H9 (cell line): ENCODE results near the gene ADGRD1. TPM values are rescaled to one million over a fixed set of nuclear protein-coding genes. Genes with fewer than 3 reads are reported as not detected.

ENCODE experiments used
- DNase-seq: peaks from one replicate; pipeline ENCODE4 v3.0.0-alpha.2; 2017
- H2AFZ ChIP-seq: one replicate; pipeline ENCODE4 v1.6.1; 2013; ENCODE audit warnings: mild to moderate bottlenecking, low read length, control low read depth, moderate library complexity
- H2AK5ac ChIP-seq: 2 replicates; pipeline ENCODE4 v1.6.1; 2013; ENCODE audit warnings: low read length, control low read depth, mixed read lengths; ENCODE audit not compliant: insufficient read length
- H2BK120ac ChIP-seq: one replicate; pipeline ENCODE4 v1.6.1; 2013; ENCODE audit warnings: low read depth, mild to moderate bottlenecking, low read length, control low read depth, inconsistent platforms; ENCODE audit not compliant: poor library complexity, severe bottlenecking
- H2BK12ac ChIP-seq: 2 replicates; pipeline ENCODE4 v1.6.1; 2013; ENCODE audit warnings: low read length, control low read depth, mixed read lengths, low read depth; ENCODE audit not compliant: insufficient read length
- H2BK15ac ChIP-seq: 2 replicates; pipeline ENCODE4 v1.6.1; 2013; ENCODE audit warnings: low read depth, low read length, control low read depth
- H2BK20ac ChIP-seq: one replicate; pipeline ENCODE4 v1.6.1; 2013; ENCODE audit warnings: low read depth, mild to moderate bottlenecking, low read length, control low read depth, inconsistent platforms; ENCODE audit not compliant: poor library complexity, severe bottlenecking
- H2BK5ac ChIP-seq: 2 replicates; pipeline ENCODE4 v1.6.1; 2013; ENCODE audit warnings: low read length, control low read depth, mixed read lengths; ENCODE audit not compliant: insufficient read length
- H3K14ac ChIP-seq: 2 replicates; pipeline ENCODE4 v1.6.1; 2013; ENCODE audit warnings: low read length, control low read depth; ENCODE audit not compliant: insufficient read depth
- H3K18ac ChIP-seq: 2 replicates; pipeline ENCODE4 v1.6.1; 2013; ENCODE audit warnings: low read depth, mild to moderate bottlenecking, mixed read lengths, low read length, control low read depth; ENCODE audit not compliant: insufficient read length
- H3K23ac ChIP-seq: 2 replicates; pipeline ENCODE4 v1.6.1; 2013; ENCODE audit warnings: low read length, control low read depth, mixed read lengths, low read depth; ENCODE audit not compliant: insufficient read length
- H3K23me2 ChIP-seq: 2 replicates; pipeline ENCODE4 v1.6.1; 2013; ENCODE audit warnings: low read depth, mild to moderate bottlenecking, mixed read lengths, low read length, control low read depth; ENCODE audit not compliant: insufficient read length, poor library complexity, severe bottlenecking
- H3K27ac ChIP-seq: 2 replicates; pipeline ENCODE4 v1.5.1; 2013; ENCODE audit warnings: low read length, control low read depth, mixed read lengths, low read depth; ENCODE audit not compliant: insufficient read length
- H3K27me3 ChIP-seq: 2 replicates; pipeline ENCODE4 v1.6.1; 2013; ENCODE audit warnings: low read length, control low read depth, inconsistent platforms; ENCODE audit not compliant: insufficient read depth
- H3K4ac ChIP-seq: 2 replicates; pipeline ENCODE4 v1.6.1; 2013; ENCODE audit warnings: low read depth, mild to moderate bottlenecking, control low read depth, inconsistent platforms, low read length, moderate library complexity
- H3K4me1 ChIP-seq: 2 replicates; pipeline ENCODE4 v1.6.1; 2013; ENCODE audit warnings: low read length, control low read depth, inconsistent platforms; ENCODE audit not compliant: insufficient read depth
- H3K4me2 ChIP-seq: 2 replicates; pipeline ENCODE4 v1.6.1; 2013; ENCODE audit warnings: low read length, control low read depth, mixed read lengths; ENCODE audit not compliant: insufficient read length, insufficient read depth
- H3K56ac ChIP-seq: 2 replicates; pipeline ENCODE4 v1.6.1; 2013; ENCODE audit warnings: low read depth, mild to moderate bottlenecking, mixed read lengths, low read length, control low read depth; ENCODE audit not compliant: insufficient read length
- H3K79me1 ChIP-seq: 2 replicates; pipeline ENCODE4 v1.6.1; 2013; ENCODE audit warnings: low read depth, mild to moderate bottlenecking, moderate library complexity, low read length, control low read depth, inconsistent platforms; ENCODE audit not compliant: insufficient read depth, poor library complexity, severe bottlenecking
- H3K79me2 ChIP-seq: 2 replicates; pipeline ENCODE4 v1.6.1; 2013; ENCODE audit warnings: low read length, control low read depth, inconsistent platforms; ENCODE audit not compliant: insufficient read depth
- H3K9ac ChIP-seq: 2 replicates; pipeline ENCODE4 v1.6.1; 2013; ENCODE audit warnings: low read length, control low read depth, mixed read lengths; ENCODE audit not compliant: insufficient read length; ENCODE audit errors: extremely low read depth
- H3K9me3 ChIP-seq: one replicate; pipeline ENCODE4 v1.6.1; 2013; ENCODE audit warnings: low read depth, low read length, inconsistent platforms; ENCODE audit not compliant: control insufficient read depth
- H3T11ph ChIP-seq: one replicate; pipeline ENCODE4 v1.6.1; 2013; ENCODE audit warnings: mild to moderate bottlenecking, low read length, control low read depth, inconsistent platforms
- H4K20me1 ChIP-seq: one replicate; pipeline ENCODE4 v1.6.1; 2013; ENCODE audit not compliant: control insufficient read depth, insufficient read length, insufficient read depth
- H4K5ac ChIP-seq: 2 replicates; pipeline ENCODE4 v1.6.1; 2013; ENCODE audit warnings: low read depth, mild to moderate bottlenecking, mixed read lengths, low read length, control low read depth; ENCODE audit not compliant: insufficient read length
- H4K8ac ChIP-seq: replicated peaks from 2 replicates; pipeline ENCODE4 v1.6.1; 2013; ENCODE audit warnings: low read length, control low read depth, mixed read lengths, low read depth; ENCODE audit not compliant: insufficient read length
- H4K91ac ChIP-seq: 2 replicates; pipeline ENCODE4 v1.6.1; 2013; ENCODE audit warnings: low read depth, mild to moderate bottlenecking, moderate library complexity, mixed read lengths, low read length, control low read depth; ENCODE audit not compliant: insufficient read length
- H3K27ac Mint-ChIP-seq, 3 experiments: 2 replicates in 2 of 3; 3 replicates in 1 of 3; pipeline ENCODE4 v1.8.0; 2020 to 2021; ENCODE audit warnings: mixed read lengths in 3 of 3, mild to moderate bottlenecking in 1 of 3, moderate library complexity in 1 of 3
- H3K27me3 Mint-ChIP-seq: 2 replicates; pipeline ENCODE4 v1.8.0; 2021; ENCODE audit warnings: low read depth, mild to moderate bottlenecking, moderate library complexity, mixed read lengths
- H3K36me3 Mint-ChIP-seq, 3 experiments: 2 replicates in 2 of 3; 3 replicates in 1 of 3; pipeline ENCODE4 v1.8.0; 2020 to 2021; ENCODE audit warnings: low read depth in 3 of 3, mixed read lengths in 3 of 3; ENCODE audit not compliant: insufficient read depth in 1 of 3
- H3K4me1 Mint-ChIP-seq, 2 experiments: 2 replicates each; pipeline ENCODE4 v1.8.0; 2020; ENCODE audit warnings: mixed read lengths in 2 of 2
- H3K4me3 Mint-ChIP-seq, 2 experiments: 2 replicates in 1 of 2; 3 replicates in 1 of 2; pipeline ENCODE4 v1.8.0; 2020 to 2021; ENCODE audit warnings: mild to moderate bottlenecking in 2 of 2, mixed read lengths in 2 of 2, moderate library complexity in 1 of 2
- H3K9me3 Mint-ChIP-seq, 2 experiments: 2 replicates in 1 of 2; 3 replicates in 1 of 2; pipeline ENCODE4 v1.8.0; 2020; ENCODE audit warnings: mild to moderate bottlenecking in 2 of 2, mixed read lengths in 2 of 2, moderate library complexity in 1 of 2
- WGBS: extraction: QIAGEN DNeasy Blood & Tissue Kit; methylation state at CpG from one replicate; pipeline ENCODE4 v1.1.7; 2013; ENCODE audit warnings: missing lambda C conversion rate, low lambda C conversion rate, mixed read lengths; ENCODE audit not compliant: insufficient read length; ENCODE audit errors: extremely low coverage; 5-methylcytosine and 5-hydroxymethylcytosine counted together
- total RNA-seq: library from RNA; stranded (reverse); gene quantifications from 2 replicates; pipeline ENCODE4 v1.2.1, GENCODE V29; 2021
- TF ChIP-seq, protein P1 (sequence below): fragments of 200-600 bp; sonication (generic); conservative IDR thresholded peaks from 3 replicates; pipeline ENCODE4 v1.8.0; 2021; ENCODE audit warnings: antibody characterized with exemption, mild to moderate bottlenecking

ADGRD1 gene
- total RNA-seq, 1 experiment from 2014 or later: 0.52 TPM

DNA sequence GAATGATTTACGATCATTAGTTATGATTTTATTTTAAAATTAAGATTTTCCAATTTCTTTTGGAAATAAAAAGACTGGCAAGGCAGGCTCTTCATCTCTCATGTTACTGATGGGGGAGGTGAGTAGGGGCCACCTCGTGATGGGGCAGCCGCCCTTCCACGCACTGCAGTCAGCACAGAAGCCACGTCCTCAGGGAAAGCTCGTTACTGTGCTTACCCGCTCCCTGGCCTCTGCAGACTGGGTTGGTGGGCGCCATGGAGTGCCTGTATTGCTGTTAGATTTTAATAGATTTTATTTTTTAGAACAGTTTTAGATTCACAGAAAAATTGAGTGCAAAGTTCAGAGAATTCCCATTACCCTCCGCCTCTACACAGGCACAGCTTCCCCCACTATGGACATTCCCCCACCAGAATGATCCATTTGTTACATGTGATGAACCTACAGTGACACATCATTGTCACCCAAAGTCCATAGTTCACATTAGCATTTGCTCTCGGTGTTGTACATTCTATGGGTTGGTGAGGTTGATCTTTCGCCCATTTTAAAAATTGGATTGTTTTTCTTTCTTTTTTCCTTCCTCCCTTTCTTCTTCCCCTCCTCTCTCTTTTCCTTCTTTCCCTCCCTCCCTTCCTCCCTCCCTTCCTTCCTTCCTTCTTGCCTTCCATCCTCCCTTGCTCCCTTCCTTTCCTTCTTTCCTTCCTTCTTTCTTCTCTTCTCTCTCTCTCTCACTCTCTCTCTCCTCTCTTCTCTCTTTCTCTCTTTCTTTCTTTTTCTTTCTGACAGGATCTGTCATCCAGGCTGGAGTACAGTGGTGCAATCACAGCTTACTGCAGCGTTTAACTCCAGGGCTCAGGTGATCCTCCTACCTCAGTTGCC, 30.7 kb downstream of the ADGRD1 start:
- Histone ChIP-seq H3K4me1 (no peaks in the 10 kb centered on the region), H3K27ac (no peak overlapping the region), H3T11ph (no peak overlapping the region), H4K5ac (no peak overlapping the region), H4K8ac (no peak overlapping the region), H3K4me2 (no peak overlapping the region), H3K79me2 (no peaks in the 10 kb centered on the region), H2BK20ac (no peak overlapping the region), H2AFZ (no peak overlapping the region), H3K23ac (no peak overlapping the region), H3K56ac (no peak overlapping the region), H2AK5ac (no peak overlapping the region), H4K20me1 (no peaks in the 10 kb centered on the region), H3K4ac (no peak overlapping the region), H2BK15ac (no peak overlapping the region), H2BK120ac (no peak overlapping the region), H3K23me2 (no peaks in the 10 kb centered on the region), H3K79me1 (no peaks in the 10 kb centered on the region), H4K91ac (no peak overlapping the region), H2BK12ac (no peak overlapping the region), H3K18ac (no peak overlapping the region), H3K9ac (no peak overlapping the region), H2BK5ac (no peak overlapping the region), H3K14ac (no peak overlapping the region), H3K9me3 (no peaks in the 10 kb centered on the region), H3K27me3 (no peaks in the 10 kb centered on the region)
- H3K4me1 Mint-ChIP-seq: peaks cover 7 to 11% of the 10 kb centered on the region in 2 experiments
- peaks cover 13% of the 10 kb centered on the region for H3K27me3 Mint-ChIP-seq
- H3K4me3 Mint-ChIP-seq: no peak overlapping the region
- no peaks in the 10 kb centered on the region; a peak in 1 of 7 replicates for H3K36me3 Mint-ChIP-seq
- WGBS: 100% methylated on average over 1 of the region's 12 CpGs
- no peaks in the 10 kb centered on the region for H3K9me3 Mint-ChIP-seq
- DNase-seq: no peak
- TF ChIP-seq, protein P1, sequence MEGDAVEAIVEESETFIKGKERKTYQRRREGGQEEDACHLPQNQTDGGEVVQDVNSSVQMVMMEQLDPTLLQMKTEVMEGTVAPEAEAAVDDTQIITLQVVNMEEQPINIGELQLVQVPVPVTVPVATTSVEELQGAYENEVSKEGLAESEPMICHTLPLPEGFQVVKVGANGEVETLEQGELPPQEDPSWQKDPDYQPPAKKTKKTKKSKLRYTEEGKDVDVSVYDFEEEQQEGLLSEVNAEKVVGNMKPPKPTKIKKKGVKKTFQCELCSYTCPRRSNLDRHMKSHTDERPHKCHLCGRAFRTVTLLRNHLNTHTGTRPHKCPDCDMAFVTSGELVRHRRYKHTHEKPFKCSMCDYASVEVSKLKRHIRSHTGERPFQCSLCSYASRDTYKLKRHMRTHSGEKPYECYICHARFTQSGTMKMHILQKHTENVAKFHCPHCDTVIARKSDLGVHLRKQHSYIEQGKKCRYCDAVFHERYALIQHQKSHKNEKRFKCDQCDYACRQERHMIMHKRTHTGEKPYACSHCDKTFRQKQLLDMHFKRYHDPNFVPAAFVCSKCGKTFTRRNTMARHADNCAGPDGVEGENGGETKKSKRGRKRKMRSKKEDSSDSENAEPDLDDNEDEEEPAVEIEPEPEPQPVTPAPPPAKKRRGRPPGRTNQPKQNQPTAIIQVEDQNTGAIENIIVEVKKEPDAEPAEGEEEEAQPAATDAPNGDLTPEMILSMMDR: no peak
- no peak overlapping the region for H3K27ac Mint-ChIP-seq
